Panc1 (cell line): ENCODE results near the gene DOLK.

ENCODE experiments used
- SIN3A ChIP-seq: IDR thresholded peaks from 2 replicates; pipeline ENCODE4 v1.6.1; 2012; ENCODE audit warnings: low read depth, mild to moderate bottlenecking, low read length, moderate library complexity, borderline replicate concordance; ENCODE audit not compliant: insufficient read depth
- TCF7L2 ChIP-seq: IDR thresholded peaks from 2 replicates; pipeline ENCODE4 v1.6.1; 2011; ENCODE audit warnings: mild to moderate bottlenecking, low read depth, low read length, inconsistent platforms
- TF ChIP-seq, protein P1 (sequence below): fragments of 450-650 bp; IDR thresholded peaks from 2 replicates; pipeline ENCODE4 v1.5.1; 2017; ENCODE audit warnings: mild to moderate bottlenecking

GRCh38 chr9:128902351-128903078, 44.9 kb downstream of the DOLK start:
- TF ChIP-seq TCF7L2 (no peak), SIN3A (no peak)
- TF ChIP-seq, protein P1, sequence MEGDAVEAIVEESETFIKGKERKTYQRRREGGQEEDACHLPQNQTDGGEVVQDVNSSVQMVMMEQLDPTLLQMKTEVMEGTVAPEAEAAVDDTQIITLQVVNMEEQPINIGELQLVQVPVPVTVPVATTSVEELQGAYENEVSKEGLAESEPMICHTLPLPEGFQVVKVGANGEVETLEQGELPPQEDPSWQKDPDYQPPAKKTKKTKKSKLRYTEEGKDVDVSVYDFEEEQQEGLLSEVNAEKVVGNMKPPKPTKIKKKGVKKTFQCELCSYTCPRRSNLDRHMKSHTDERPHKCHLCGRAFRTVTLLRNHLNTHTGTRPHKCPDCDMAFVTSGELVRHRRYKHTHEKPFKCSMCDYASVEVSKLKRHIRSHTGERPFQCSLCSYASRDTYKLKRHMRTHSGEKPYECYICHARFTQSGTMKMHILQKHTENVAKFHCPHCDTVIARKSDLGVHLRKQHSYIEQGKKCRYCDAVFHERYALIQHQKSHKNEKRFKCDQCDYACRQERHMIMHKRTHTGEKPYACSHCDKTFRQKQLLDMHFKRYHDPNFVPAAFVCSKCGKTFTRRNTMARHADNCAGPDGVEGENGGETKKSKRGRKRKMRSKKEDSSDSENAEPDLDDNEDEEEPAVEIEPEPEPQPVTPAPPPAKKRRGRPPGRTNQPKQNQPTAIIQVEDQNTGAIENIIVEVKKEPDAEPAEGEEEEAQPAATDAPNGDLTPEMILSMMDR = no peak
